Small intestine (tissue), 7 donors: ENCODE measurements around the gene ZNF526. TPM values are rescaled to one million over a fixed set of nuclear protein-coding genes. Genes with fewer than 3 reads are reported as not detected.

Experiments
- DNase-seq, 2 donors: peaks; one replicate each; pipeline versions ENCODE4 v3.0.0 to v3.0.0-alpha.2; 2013
- FAIRE-seq: peaks from 2 replicates; lab custom pipeline; 2012; peaks lifted over from hg19 to GRCh38; lab: Jason Lieb, UNC
- H3K27ac ChIP-seq, 3 donors: one replicate each; pipeline ENCODE4 v1.5.1; 2013; ENCODE audit warnings: low read length in 2 of 3, mild to moderate bottlenecking in 2 of 3, control low read depth in 1 of 3, inconsistent platforms in 1 of 3, low read depth in 1 of 3, moderate library complexity in 1 of 3
- H3K27me3 ChIP-seq, 3 donors: one replicate each; pipeline ENCODE4 v1.6.1; 2013; ENCODE audit warnings: low read length in 3 of 3, inconsistent platforms in 1 of 3; ENCODE audit not compliant: control insufficient read depth in 3 of 3, insufficient read depth in 3 of 3
- H3K36me3 ChIP-seq, 3 donors: one replicate each; pipeline ENCODE4 v1.6.1; 2013; ENCODE audit warnings: low read length in 3 of 3, inconsistent platforms in 1 of 3, low read depth in 1 of 3, mild to moderate bottlenecking in 1 of 3, moderate library complexity in 1 of 3; ENCODE audit not compliant: control insufficient read depth in 3 of 3, insufficient read depth in 2 of 3
- H3K4me1 ChIP-seq, 3 donors: one replicate each; pipeline ENCODE4 v1.6.1; 2013; ENCODE audit warnings: low read length in 2 of 3, inconsistent platforms in 1 of 3, low read depth in 1 of 3, mild to moderate bottlenecking in 1 of 3, moderate library complexity in 1 of 3; ENCODE audit not compliant: control insufficient read depth in 3 of 3, insufficient read depth in 2 of 3
- H3K4me3 ChIP-seq, 3 donors: one replicate each; pipeline ENCODE4 v1.5.1; 2013; ENCODE audit warnings: low read length in 3 of 3, control low read depth in 1 of 3, inconsistent platforms in 1 of 3, low read depth in 1 of 3, mild to moderate bottlenecking in 1 of 3, moderate library complexity in 1 of 3
- H3K9me3 ChIP-seq, 2 donors: one replicate each; pipeline ENCODE4 v1.6.1; 2013; ENCODE audit warnings: low read depth in 1 of 2, low read length in 1 of 2; ENCODE audit not compliant: control insufficient read depth in 2 of 2, insufficient read depth in 1 of 2
- WGBS, 3 donors: extraction: QIAGEN DNeasy Blood & Tissue Kit; methylation state at CpG; one replicate each; pipeline ENCODE4 v1.1.7; 2013; 5-methylcytosine and 5-hydroxymethylcytosine counted together
- polyA plus RNA-seq, 4 donors: library from polyadenylated mRNA; stranded (reverse) in 3 of 4; unstranded in 1 of 4; fragments of 200-250 nt in 3 of 4; fragments of 120-200 nt in 1 of 4; gene quantifications; one replicate each; pipeline versions ENCODE4 v1.2.1 to v1.2.3, GENCODE V29; 2013
- donor health status: healthy with polysubstance abuse.
- donor health status: control.
- donor health status: control.
- donor health status: Bipolar disorder and iron deficiency.
- donor health status: healthy.

ZNF526 gene
- polyA plus RNA-seq, 4 donors, result 3.2 to 11.3 (median 4.4) TPM

DNA sequence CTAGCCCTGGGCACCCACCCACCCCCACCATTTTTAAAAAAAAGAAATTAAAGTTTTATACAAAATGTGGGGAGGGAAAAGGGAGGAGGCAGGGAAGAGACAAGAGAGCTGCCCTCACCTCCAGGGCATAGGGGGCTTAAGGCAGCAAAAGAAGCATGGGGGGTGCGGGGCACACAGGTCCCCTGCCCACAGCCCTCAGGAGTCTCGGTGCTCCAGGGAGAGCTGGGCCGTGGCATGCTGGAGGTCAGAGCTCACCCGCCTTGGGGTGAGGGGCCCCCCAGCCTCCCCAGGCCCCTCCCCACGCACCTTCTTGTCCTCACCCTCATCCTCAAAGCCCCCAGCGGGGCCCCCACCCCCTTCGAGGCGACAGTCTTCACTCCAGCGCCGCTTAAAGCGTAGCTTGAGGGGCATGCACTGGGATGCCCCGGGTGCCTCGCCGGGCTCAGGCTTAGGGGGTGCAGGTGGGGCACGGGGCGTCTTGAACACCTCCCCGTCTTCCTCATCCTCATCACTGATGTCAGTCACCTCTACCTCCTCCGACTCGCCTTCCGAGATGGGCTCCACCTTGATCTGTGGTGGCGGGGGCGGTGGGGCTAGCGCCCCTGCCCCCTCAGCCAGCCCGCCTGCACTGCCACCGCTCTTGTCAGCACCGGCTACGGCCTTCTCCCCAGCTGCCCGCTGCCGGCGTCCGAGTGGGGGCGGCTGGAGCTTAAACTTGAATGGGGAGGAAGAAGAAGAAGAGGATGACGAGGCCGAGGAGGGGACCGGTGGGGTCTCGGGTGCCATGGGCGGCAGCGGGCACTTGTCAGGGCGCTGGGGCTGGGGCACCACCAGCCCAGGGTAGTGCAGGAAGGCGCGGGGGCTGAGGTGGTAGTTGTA, 28.4 kb downstream of the ZNF526 start:
- Histone ChIP-seq H3K4me1 (peaks cover 8 to 38% (median 16%) of the 10 kb centered on the region in 3 donors), H3K27ac (no peak overlapping the region), H3K36me3 (peaks cover 3 to 65% (median 5%) of the 10 kb centered on the region in 3 donors), H3K9me3 (no peaks in the 10 kb centered on the region), H3K4me3 (no peak overlapping the region), H3K27me3 (no peaks in the 10 kb centered on the region)
- WGBS, 3 donors, result 86 to 88% (median 86%) methylated on average over 36 to 41 of the region's 41 CpGs
- FAIRE-seq, result no peak
- DNase-seq, result no peak

DNA sequence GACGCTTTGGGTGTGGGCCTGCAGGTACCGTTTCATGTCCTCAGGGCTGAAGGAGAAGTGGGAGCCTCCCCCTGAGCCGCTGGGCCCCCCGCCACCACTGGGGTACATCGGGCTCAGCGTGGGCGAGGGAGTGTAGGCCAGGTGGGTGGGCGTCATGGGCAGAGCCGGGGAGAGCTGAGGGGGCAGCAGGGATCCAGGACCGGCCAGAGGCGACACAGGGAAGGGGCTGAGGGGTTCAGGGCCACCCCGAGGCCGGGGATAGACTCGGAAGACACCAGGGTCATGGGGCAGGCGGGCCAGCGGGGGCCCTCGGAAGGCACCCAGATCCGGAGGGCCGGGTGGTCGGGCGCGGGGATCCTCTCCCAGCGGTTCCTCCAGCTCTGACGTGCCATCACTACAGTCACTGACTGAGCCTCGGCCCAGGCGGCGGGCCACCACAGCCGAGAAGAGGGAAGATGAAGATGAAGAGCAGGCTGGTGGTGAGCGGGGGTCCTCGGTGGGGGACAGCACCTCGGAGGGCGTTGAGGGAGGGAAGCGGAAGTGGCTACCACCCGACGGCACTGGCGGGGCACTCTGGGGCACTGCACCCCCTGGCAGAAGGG, 29.1 kb downstream of the ZNF526 start:
- Histone ChIP-seq H3K4me3 (no peak overlapping the region), H3K36me3 (peaks cover 3 to 65% (median 5%) of the 10 kb centered on the region in 3 donors), H3K4me1 (peaks cover 8 to 32% (median 16%) of the 10 kb centered on the region in 3 donors), H3K9me3 (no peaks in the 10 kb centered on the region), H3K27me3 (no peaks in the 10 kb centered on the region), H3K27ac (no peak overlapping the region)
- FAIRE-seq, result no peak
- 84 to 89% (median 85%) methylated on average over 28 to 36 of the region's 36 CpGs for WGBS, 3 donors
- no peak for DNase-seq

DNA sequence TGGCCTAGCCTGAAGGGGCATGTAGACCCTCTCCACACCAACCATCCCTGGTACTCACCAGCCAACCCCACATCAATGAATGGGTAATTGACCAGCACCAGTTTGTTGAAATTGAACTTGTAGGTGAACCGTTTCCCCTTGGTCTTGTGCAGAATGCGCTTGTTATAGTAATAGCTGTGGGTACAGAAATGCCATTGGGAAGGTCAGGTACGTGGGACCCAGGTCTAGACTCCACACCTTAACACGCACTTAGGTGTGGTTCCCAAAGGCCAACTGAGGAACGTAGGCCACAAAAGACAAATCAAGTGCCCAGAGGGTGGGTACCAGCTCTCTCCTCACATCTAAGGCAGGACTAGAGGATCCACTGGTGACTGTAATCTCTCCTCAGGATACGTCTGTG, 29.7 kb downstream of the ZNF526 start:
- H3K27me3 ChIP-seq, result no peaks in the 10 kb centered on the region
- no peaks in the 10 kb centered on the region for H3K9me3 ChIP-seq
- peak overlapping the region in 1 of 3 donors; percentile 15 for H3K27ac ChIP-seq
- H3K36me3 ChIP-seq, result peaks cover 3 to 65% (median 5%) of the 10 kb centered on the region in 3 donors
- H3K4me1 ChIP-seq, result peaks cover 8 to 32% (median 16%) of the 10 kb centered on the region in 3 donors
- DNase-seq, result no peak
- FAIRE-seq, result no peak
- WGBS, 3 donors, result 59 to 79% (median 66%) methylated on average over 6 of the region's 6 CpGs
- H3K4me3 ChIP-seq, result no peak overlapping the region

DNA sequence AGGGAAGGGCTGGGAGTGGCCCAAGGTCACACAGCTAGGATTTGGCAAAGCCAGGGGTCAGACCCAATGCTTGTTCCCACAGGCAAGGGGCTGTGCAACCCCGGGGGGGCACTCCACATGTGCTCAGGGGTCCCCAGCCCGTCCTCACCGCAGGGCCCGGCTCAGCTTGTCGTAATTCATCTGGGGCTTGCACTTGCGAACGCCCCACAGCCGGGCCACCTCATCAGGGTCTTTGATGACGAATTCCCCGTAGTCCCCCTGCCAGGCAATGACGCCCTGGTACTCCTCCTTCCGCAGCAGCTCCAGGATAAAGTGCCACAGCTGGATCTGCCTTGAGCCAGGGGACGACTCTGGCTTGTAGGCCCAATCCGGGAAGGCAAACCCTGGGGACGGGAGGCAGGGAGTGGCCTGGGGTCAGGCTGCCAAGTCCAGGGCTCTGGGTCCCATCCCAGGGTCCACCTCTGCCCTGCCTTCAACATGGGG, 30.1 kb downstream of the ZNF526 start:
- H3K4me1 ChIP-seq, result peaks cover 8 to 28% (median 16%) of the 10 kb centered on the region in 3 donors
- no peaks in the 10 kb centered on the region for H3K27me3 ChIP-seq
- H3K27ac ChIP-seq, result peak overlapping the region in 2 of 3 donors; percentile 15 to 46
- H3K9me3 ChIP-seq, result no peaks in the 10 kb centered on the region
- DNase-seq (no peak), FAIRE-seq (no peak)
- WGBS, 3 donors, result 60 to 74% (median 74%) methylated on average over 15 of the region's 15 CpGs
- no peak overlapping the region for H3K4me3 ChIP-seq
- H3K36me3 ChIP-seq, result peaks cover 3 to 65% (median 5%) of the 10 kb centered on the region in 3 donors

DNA sequence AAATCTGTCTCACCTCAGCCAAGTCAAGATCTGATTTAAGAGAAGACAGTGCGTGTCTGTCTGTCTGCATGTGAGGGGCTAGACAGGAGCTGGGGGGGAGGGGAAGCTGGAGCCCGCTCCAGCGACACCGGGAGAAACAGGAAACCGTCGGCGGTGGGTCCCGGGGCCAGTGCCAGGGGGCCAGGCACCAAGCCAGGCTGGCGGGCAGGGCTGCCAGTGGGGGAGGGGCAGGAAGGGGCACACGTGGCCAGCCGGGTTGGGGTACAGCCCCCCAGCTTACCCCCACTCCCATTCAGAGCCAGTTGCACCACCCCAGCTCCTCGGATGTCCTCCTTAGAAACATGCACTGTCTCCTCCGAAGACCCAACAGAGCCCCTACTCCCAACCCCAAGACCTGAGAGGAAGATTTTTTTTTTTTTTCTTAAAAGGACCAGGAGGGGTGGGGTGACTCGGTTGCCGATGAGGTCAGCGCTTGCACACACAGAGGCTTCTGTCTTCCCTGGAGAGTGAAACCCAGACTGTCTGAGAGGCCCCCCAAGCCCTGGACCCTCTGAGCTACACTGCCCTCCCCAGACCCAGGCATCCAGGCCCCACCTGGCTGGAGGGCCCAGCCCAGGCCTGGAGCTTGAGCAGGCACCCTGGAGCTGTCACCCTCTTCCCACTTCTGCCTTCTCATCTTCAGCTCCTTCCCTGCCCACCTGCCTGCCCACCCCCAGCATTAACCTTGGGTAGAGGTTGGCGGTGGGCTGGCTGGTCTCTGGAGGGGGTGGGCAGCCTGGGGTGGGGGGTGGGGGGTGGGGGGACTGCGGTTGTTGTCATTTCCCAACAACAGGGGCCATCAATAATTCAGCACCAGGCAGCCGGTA, 30.8 kb downstream of the ZNF526 start:
- DNase-seq, result no peak
- H3K4me1 ChIP-seq, result peaks cover 8 to 28% (median 16%) of the 10 kb centered on the region in 3 donors
- H3K4me3 ChIP-seq, result no peak overlapping the region
- no peaks in the 10 kb centered on the region for H3K9me3 ChIP-seq
- no peaks in the 10 kb centered on the region for H3K27me3 ChIP-seq
- no peak for FAIRE-seq
- H3K27ac ChIP-seq, result peak overlapping the region in 2 of 3 donors; percentile 37 to 90
- peaks cover 3 to 65% (median 5%) of the 10 kb centered on the region in 3 donors for H3K36me3 ChIP-seq
- 18 to 35% (median 26%) methylated on average over 15 to 19 of the region's 19 CpGs for WGBS, 3 donors

DNA sequence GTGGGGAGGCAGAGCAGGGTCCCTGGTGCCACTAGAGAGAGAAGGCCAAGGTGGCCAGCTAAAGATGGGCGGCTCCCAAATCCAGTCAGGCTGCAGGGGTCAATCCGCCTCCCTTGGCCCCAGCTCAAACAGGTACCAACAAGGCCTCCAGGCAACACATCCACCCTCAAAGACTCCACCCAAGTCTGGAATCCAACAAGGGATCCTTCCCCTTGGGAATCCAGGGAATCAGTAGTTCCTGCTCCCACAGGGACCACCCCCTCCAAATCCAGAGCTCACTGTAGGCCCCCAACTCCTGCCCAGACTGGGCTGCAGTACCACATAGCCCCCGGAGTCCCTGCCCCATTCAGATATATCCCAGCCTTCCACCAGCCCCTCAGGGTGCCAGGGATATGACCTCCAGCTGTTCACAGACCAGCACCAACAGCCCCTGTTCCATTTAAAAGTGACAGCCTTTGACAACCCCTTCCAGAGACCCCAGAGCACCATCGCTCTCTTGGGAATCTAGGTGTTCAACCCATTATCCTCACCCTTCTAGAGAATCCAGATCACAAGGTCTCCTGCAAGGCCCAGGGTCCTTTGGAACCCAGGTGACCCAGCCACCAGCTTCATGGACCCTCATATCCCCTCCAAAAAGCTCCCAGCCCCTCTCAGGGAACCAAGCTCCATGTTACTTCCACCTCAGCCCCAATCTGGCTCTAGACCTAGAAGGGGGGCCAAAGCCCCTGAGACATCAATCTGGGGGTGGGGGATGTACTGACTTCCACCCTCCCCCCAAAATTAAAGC, 31.7 kb downstream of the ZNF526 start:
- Histone ChIP-seq H3K27me3 (no peaks in the 10 kb centered on the region), H3K4me3 (peak overlapping the region in 2 of 3 donors; percentile 16 to 86), H3K4me1 (peaks cover 8 to 32% (median 16%) of the 10 kb centered on the region in 3 donors), H3K9me3 (no peaks in the 10 kb centered on the region), H3K27ac (peak overlapping the region in 2 of 3 donors; percentile 47 to 90), H3K36me3 (peaks cover 3 to 60% (median 5%) of the 10 kb centered on the region in 3 donors)
- 57 to 75% (median 68%) methylated on average over 4 of the region's 4 CpGs for WGBS, 3 donors
- peak in 1 of 2 donors; percentile 36 for DNase-seq
- FAIRE-seq, result no peak

DNA sequence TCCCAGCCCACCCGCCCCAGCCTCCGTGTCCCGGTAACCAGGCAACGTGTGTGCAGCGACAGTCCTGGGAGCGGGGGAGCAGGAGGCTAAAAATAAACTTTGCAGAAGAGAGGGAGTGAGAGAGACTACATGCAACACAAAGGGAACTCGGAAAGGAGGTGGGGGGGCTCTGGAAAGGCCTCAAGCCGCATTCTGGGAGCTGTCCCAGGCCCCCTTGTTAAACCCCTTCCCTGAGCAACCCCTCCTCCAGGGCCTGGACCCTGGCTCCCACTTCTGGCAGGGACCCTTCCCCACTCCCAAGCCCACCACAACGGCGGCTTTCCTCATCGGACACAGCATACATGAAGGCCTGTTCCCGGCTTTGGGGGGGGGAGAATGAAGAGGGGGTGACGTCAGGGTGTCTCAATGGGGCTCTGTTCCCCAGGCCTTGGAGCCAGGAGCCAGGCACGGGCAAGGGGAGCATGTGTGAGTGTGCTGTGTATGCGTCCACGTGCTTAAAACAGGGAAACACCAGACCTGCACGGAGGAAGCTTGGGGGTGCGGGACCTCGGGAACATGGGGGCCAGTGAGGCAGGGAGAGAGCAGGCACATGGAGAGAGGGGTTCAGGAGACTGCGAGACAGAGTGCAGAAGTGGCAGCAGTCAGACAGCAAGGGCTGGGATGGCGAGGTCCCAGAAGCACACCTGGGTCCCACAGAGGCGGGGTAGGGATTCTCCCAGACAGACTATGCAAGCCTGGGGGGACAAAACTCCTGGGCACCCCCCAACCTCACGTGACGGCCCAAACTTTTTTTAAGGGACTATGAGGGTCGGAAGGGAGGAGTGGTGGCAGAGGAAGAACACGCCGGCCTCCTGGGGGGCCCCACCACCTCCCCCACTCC, 32.5 kb downstream of the ZNF526 start:
- DNase-seq (peak in 1 of 2 donors; percentile 59), FAIRE-seq (no peak)

More for the DNA sequence above, 32.5 kb downstream of the ZNF526 start:
- H3K36me3 ChIP-seq, result peaks cover 3 to 51% (median 5%) of the 10 kb centered on the region in 3 donors
- WGBS, 3 donors, result 10 to 17% (median 11%) methylated on average over 23 to 27 of the region's 27 CpGs
- H3K4me1 ChIP-seq, result peaks cover 8 to 32% (median 16%) of the 10 kb centered on the region in 3 donors
- H3K27me3 ChIP-seq, result no peaks in the 10 kb centered on the region
- H3K9me3 ChIP-seq, result no peaks in the 10 kb centered on the region
- peak overlapping the region; percentile 64 to 90 (median 82) for H3K27ac ChIP-seq
- H3K4me3 ChIP-seq, result peak overlapping the region; percentile 86 to 100 (median 88)
